Colonic mucosa (tissue), 4 donors: ENCODE data around the gene EVL. TPM values are rescaled to one million over a fixed set of nuclear protein-coding genes. Genes with fewer than 3 reads are reported as not detected.

ENCODE experiments used
- DNase-seq: peaks from one replicate; pipeline ENCODE4 v3.0.0-alpha.2; 2020
- H3K27ac ChIP-seq: fragments of 200-600 bp; one replicate; pipeline ENCODE4 v1.8.0; 2021
- H3K27me3 ChIP-seq: fragments of 200-600 bp; one replicate; pipeline ENCODE4 v1.8.0; 2021
- H3K36me3 ChIP-seq: fragments of 200-600 bp; one replicate; pipeline ENCODE4 v1.8.0; 2021
- H3K4me1 ChIP-seq: fragments of 200-600 bp; one replicate; pipeline ENCODE4 v1.8.0; 2021; ENCODE audit warnings: mild to moderate bottlenecking
- H3K4me3 ChIP-seq: fragments of 200-600 bp; one replicate; pipeline ENCODE4 v1.8.0; 2021
- H3K9ac ChIP-seq, 2 donors: one replicate each; pipeline ENCODE4 v1.7.0; 2013; ENCODE audit warnings: control low read depth in 2 of 2, low read depth in 2 of 2, low read length in 2 of 2
- H3K9me3 ChIP-seq: fragments of 200-600 bp; one replicate; pipeline ENCODE4 v1.8.0; 2021
- CTCF ChIP-seq: fragments of 200-600 bp; IDR thresholded peaks from one replicate; pipeline ENCODE4 v1.8.0; 2022; ENCODE audit warnings: antibody characterized with exemption, mild to moderate bottlenecking
- intact Hi-C: fragments of 100-400 bp; cut with DNase I; formaldehyde crosslinking; loops from one replicate; pipeline ENCODE4 v1.14.1; 2022
- total RNA-seq, 2 donors: library from RNA; stranded (reverse); fragmentation: NEBNext Ultra II Directional in 1 of 2; extraction: Animal tissue kit (Norgen Biotek cat#: 25700) in 1 of 2; gene quantifications; one replicate each; pipeline ENCODE4 v1.2.1, GENCODE V29; 2021
- donor health status: healthy.
- donor health status: DM: no; HTN: no; CAD: no.
- donor health status: DM: no; HTN: no; CAD: no.

Gene EVL
- total RNA-seq, 2 donors from 2014 or later: 13.7 to 15.4 TPM

- Histone ChIP-seq H3K4me1 (no peaks in the 10 kb centered on the region), H3K9ac (no peak overlapping the region), H3K4me3 (no peak overlapping the region), H3K36me3 (no peaks in the 10 kb centered on the region), H3K27me3 (no peaks in the 10 kb centered on the region), H3K27ac (no peak overlapping the region), H3K9me3 (no peaks in the 10 kb centered on the region)
- intact Hi-C loops: no loop called here
- no peak for TF ChIP-seq CTCF
- no peak for DNase-seq
Measured at GRCh38 chr14:100114109-100114765, 49.0 kb downstream of the EVL start.

GRCh38 chr14:100115236-100115635, 50.0 kb downstream of the EVL start:
- no peaks in the 10 kb centered on the region for H3K4me1 ChIP-seq
- H3K27me3 ChIP-seq: no peaks in the 10 kb centered on the region
- DNase-seq: no peak
- TF ChIP-seq CTCF: no peak
- intact Hi-C loops: no loop called here
- no peaks in the 10 kb centered on the region for H3K36me3 ChIP-seq
- no peak overlapping the region for H3K9ac ChIP-seq
- no peak overlapping the region for H3K27ac ChIP-seq
- no peaks in the 10 kb centered on the region for H3K9me3 ChIP-seq
- no peak overlapping the region for H3K4me3 ChIP-seq

GRCh38 chr14:100115726-100116125, 50.5 kb downstream of the EVL start:
- no peaks in the 10 kb centered on the region for H3K4me1 ChIP-seq
- no peak for TF ChIP-seq CTCF

GRCh38 chr14:100116134-100116533, 50.9 kb downstream of the EVL start:
- Histone ChIP-seq H3K4me3 (no peak overlapping the region), H3K36me3 (no peaks in the 10 kb centered on the region), H3K9me3 (no peaks in the 10 kb centered on the region), H3K4me1 (no peaks in the 10 kb centered on the region), H3K27ac (no peak overlapping the region), H3K27me3 (no peaks in the 10 kb centered on the region), H3K9ac (no peak overlapping the region)
- intact Hi-C loops: no loop called here
- no peak for DNase-seq
- TF ChIP-seq CTCF: no peak

More at GRCh38 chr14:100115726-100116125, 50.5 kb downstream of the EVL start:
- no peak overlapping the region for H3K27ac ChIP-seq
- H3K27me3 ChIP-seq: no peaks in the 10 kb centered on the region
- no peak overlapping the region for H3K4me3 ChIP-seq
- no peak for DNase-seq
- H3K36me3 ChIP-seq: no peaks in the 10 kb centered on the region
- no peak overlapping the region for H3K9ac ChIP-seq
- H3K9me3 ChIP-seq: no peaks in the 10 kb centered on the region
- intact Hi-C loops: no loop called here

- no peak for DNase-seq
- no peak for TF ChIP-seq CTCF
- Histone ChIP-seq H3K9me3 (no peaks in the 10 kb centered on the region), H3K27me3 (no peaks in the 10 kb centered on the region), H3K36me3 (no peaks in the 10 kb centered on the region), H3K9ac (no peak overlapping the region), H3K4me3 (no peak overlapping the region), H3K27ac (no peak overlapping the region), H3K4me1 (no peaks in the 10 kb centered on the region)
- intact Hi-C loops: no loop called here
Measured at GRCh38 chr14:100117026-100117425, 51.8 kb downstream of the EVL start.
